HG02623 (cell line): ENCODE results near the gene ANKH.
A peak's percentile ranks its signal among the peaks of the same experiment; 100 is the strongest.

Experiments used
- ATAC-seq: cut with Tn5 transposase; IDR thresholded peaks from one replicate; pipeline ENCODE4 v1.9.1; 2021; ENCODE audit warnings: moderate library complexity; ENCODE audit not compliant: unreplicated experiment

ANKH gene

DNA sequence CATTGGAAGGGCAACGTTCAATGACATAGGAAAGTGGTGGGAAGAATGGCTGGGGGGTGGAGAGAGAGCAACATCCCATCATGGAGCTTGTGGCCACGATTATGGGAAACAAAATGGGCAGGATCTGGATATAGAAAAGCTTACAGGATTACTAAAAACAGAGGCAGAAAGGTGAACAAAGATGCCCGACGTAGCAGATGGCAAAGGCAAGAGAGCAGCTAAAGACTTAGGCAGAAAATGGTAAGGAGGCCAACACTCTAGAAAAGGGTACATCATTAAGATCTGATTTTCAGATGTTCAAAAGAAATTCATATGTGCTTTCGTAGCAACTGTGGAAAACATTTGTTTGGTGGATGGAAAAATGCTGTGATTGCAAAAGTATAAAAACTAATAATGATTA lies 104.5 kb downstream of the ANKH start:
- ATAC-seq, result no peak

GRCh38 chr5:14766584-14766983 lies 105.0 kb downstream of the ANKH start:
- ATAC-seq, result no peak

GRCh38 chr5:14765587-14765986 lies 106.0 kb downstream of the ANKH start:
- ATAC-seq, result no peak

DNA sequence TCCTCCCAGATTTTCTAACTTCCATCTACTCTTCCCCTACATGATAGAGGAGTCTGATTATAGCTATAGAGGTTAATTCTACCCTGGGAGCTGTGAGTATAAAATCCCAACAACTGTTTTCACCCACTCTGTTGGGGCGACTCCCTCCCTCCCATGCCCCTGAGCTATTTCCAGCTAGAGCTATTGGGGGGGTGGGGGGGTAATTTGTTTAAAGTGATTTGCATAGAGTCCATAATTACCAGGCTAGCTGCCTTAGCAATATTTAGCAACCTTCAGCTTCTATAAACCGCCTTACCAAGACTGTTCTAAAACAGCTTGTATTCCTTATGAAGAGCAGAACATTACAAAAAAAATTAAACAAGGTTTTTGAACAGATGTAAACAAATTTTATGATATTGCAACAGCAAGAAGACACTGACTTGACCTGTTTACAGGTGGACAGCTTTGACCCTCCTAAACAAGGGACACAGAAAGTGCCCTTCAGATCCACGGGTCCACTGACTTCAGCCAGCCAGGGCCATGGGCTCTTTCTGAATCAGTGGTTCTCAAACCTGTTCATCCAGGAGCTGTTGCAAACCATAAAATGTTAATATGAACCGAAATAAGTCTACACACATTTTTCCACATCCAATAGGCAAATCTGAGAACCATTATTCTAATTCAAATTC lies 108.9 kb downstream of the ANKH start:
- peak; percentile 69 for ATAC-seq

DNA sequence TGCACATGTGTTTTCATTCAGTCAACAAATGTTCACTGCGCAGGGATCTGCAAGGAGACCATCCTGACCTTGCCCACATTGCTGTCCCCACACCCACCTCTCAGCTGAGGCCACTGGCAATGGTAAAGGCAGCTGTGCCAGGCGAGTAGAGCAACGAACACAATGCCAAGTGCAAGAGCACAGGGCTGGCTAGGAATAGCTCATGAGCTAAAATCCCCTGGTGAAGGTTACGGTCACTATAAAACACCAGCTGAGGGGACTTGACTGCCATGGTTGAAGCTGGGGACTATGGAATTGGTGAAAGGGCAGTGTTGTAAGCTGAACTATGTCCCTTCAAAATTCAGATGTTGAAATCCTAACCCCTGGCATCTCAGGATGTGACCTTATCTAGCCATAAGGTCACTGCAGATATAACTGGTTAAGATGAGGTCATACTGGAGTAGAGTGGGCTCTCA lies 111.0 kb downstream of the ANKH start:
- ATAC-seq, result no peak

GRCh38 chr5:14759744-14760547 lies 111.6 kb downstream of the ANKH start:
- no peak for ATAC-seq

DNA sequence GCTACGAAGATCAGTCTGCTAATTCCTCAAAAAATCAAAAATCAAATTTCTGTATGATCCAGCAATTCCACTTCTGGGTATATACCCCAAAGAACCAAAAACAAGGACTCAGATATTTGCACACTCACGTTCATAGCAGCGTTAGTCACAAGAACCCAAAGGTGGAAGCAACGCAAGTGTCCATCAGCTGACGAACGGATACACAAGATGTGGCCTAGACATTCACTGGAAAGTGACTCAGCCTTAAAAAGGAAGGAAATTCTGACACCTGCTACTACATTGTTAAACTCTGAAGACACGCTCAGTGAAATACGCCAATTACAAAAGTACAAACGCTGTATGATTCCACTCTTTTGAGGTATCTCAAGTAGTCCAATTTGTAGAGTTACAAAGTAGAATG lies 113.7 kb downstream of the ANKH start:
- ATAC-seq, result no peak

- no peak for ATAC-seq
Observed at GRCh38 chr5:14756478-14756877, 115.1 kb downstream of the ANKH start.

GRCh38 chr5:14753947-14754346 lies 117.6 kb downstream of the ANKH start:
- ATAC-seq, result no peak

DNA sequence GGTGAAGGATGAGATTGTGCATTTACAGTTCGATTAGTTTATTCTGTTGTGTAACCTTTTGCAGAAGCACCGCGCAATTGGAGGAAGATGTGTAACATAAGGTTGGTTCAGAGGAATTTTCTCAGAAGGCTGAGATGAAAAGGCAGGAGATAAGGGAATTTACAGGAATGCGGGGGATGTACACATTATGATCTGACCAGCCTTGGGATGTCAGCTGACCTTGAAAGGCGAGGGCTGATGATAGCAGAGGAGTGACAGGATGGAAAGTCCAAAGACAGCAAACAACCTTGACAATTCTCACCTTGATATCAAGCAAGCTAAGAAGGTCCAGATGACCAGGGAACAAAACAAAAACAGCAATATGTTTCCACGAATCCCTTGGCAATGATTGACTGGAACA lies 118.3 kb downstream of the ANKH start:
- ATAC-seq, result no peak

DNA sequence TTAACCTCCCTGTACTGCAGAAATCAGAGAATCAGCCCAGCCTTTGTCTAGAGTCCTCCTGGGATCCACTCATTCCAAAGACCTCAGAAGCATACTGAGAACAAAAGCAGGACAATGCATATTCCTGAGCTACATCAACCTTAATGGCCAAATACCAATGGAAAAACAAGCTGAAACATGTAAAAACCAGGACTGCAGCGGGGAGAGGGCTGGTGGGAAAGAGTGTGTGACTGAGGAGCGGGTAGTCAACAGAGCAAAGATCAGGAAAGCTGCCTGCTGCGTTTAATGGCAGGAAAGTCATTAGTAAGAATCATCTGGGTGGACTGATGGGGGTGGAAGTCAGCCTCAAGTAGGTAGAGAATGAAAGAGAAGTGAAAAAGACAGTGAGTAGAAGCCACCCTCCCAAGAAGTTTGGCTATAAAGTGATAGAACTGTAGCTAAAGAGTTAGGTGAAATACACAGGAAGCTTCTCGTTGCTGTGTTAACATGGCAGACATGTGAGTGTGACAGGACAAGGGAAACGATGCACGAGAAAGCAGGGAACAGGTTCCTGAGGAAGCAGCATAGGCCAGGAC lies 119.0 kb downstream of the ANKH start:
- no peak for ATAC-seq

GRCh38 chr5:14750712-14751111 lies 120.9 kb downstream of the ANKH start:
- no peak for ATAC-seq

- ATAC-seq, result no peak
Observed at GRCh38 chr5:14749579-14750101, 121.9 kb downstream of the ANKH start.

GRCh38 chr5:14748180-14748900 lies 123.2 kb downstream of the ANKH start:
- ATAC-seq, result no peak

- no peak for ATAC-seq
Observed at GRCh38 chr5:14745753-14746152, 125.8 kb downstream of the ANKH start.

- ATAC-seq, result no peak
Observed at GRCh38 chr5:14745188-14745563, 126.4 kb downstream of the ANKH start.

DNA sequence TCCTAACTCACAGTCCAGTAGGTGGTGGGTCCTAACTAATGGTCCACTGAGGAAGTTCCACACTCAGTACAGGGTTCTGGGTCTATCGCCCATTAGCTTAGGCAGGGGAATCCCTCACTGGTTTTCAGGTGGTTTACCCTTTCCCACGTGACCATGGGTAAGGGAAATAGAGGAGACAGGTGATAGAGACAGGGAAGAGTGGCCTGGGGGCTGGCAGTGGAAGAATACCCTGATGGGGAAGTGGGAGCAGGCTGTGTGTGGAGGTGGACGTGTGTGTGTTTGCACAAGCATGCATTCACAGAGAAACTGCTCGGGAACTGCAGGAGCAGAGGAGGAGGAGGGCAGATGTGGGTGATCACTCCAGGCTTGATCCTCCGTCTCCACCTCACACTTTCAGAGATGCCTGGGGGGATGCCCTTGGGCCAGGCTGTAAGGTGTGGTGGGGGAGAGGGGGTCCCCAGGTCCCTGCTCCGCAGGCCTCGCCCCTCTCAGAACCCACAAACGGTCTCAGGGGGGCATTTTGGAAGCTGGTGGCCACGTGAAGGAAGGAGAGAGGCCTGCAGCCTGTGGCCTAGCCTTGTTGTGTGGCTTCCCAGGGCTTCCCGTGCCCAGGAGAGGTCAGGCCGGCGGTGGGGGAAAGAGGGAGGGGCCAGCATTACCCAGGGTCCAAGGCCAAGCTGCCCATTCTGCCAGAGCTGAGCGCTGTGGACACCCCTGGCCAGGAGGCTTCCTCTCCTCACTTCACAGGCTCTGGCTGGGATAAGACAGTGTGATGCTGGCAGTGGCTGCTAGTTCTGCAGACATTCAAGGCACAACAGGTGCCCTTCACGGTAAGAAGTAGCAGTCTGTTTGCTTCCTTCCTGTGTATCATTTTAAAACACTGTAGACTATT lies 127.0 kb downstream of the ANKH start:
- no peak for ATAC-seq

DNA sequence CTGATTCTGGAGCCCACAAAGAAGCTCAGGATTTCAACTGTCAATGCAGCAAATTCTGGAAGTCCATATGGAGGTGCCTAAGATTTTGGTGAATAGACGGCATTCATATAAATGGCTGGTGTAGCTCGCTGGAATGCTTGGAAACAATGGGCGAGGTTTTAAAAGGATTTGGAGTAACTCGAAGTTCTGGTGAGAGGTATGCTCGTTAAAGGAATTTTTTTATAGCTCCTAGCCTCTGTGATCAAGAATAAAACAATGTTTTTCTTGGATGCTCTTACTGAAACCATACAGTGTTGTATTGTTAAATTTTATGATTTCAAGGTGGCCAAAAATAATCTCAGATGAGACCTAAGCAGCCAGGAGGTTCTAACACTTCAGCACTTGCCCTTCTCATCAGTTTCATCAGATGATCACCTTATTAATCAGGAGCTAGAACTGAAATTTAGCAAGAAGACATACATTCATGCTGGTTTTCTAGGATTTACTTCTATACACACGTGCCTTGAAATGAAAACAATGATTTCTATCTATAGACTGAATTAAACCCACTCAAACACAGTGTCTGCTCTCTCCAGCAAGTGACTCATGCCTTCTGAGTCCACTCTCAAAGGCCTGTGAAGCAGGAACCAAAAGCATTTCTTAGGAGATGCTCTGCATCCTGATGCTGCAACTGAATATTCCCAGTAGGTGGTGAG lies 127.8 kb downstream of the ANKH start:
- ATAC-seq, result no peak

GRCh38 chr5:14742498-14742897 lies 129.1 kb downstream of the ANKH start:
- ATAC-seq, result no peak
